Nephron (organoid): ENCODE data around the gene CDC14B.

ENCODE experiments used
- H3K27ac Mint-ChIP-seq, 3 experiments: 2 replicates each; pipeline ENCODE4 v1.8.0; 2020; ENCODE audit warnings: mixed read lengths in 3 of 3, mild to moderate bottlenecking in 2 of 3, moderate library complexity in 1 of 3
- H3K27me3 Mint-ChIP-seq: 2 replicates; pipeline ENCODE4 v1.8.0; 2021; ENCODE audit warnings: low read depth, mild to moderate bottlenecking, moderate library complexity, mixed read lengths
- H3K36me3 Mint-ChIP-seq: 2 replicates; pipeline ENCODE4 v1.8.0; 2020; ENCODE audit warnings: low read depth, mixed read lengths
- H3K4me1 Mint-ChIP-seq: 2 replicates; pipeline ENCODE4 v1.8.0; 2020; ENCODE audit warnings: mixed read lengths
- H3K4me3 Mint-ChIP-seq, 3 experiments: 2 replicates each; pipeline ENCODE4 v1.8.0; 2020; ENCODE audit warnings: mild to moderate bottlenecking in 3 of 3, mixed read lengths in 3 of 3, moderate library complexity in 2 of 3
- H3K9me3 Mint-ChIP-seq: 2 replicates; pipeline ENCODE4 v1.8.0; 2020; ENCODE audit warnings: mixed read lengths
- TF ChIP-seq, protein P1 (sequence below), 3 experiments: fragments of 200-600 bp; sonication (generic); IDR thresholded peaks; one replicate each; pipeline ENCODE4 v1.5.0; 2021; ENCODE audit warnings: antibody characterized with exemption in 3 of 3; ENCODE audit not compliant: unreplicated experiment in 3 of 3

CDC14B gene

DNA sequence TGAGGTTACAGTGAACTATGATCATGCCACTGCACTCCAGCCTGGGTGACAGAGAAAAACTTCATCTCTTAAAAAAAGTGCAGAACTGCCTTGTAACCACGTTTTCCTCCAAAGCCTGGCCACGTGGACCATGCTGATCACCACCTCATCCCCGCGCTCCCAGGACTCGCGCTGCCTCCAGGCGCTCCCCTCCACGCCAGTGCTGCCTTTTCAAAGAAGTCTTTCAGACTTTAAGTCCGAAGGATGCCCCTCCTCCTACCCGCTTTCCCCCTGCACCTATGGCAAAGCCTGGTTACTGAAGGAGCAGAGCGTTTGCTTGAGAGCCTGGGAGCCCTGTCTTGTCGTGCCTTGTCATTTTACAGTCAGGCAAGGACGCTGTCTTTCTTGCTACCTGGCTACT, 125.9 kb downstream of the CDC14B start:
- Mint-ChIP-seq H3K4me1 (peaks cover 11% of the 10 kb centered on the region), H3K27ac (peak overlapping the region in 1 of 3 experiments; percentile 64), H3K36me3 (peaks cover 26% of the 10 kb centered on the region), H3K9me3 (no peaks in the 10 kb centered on the region), H3K27me3 (peaks cover 7% of the 10 kb centered on the region), H3K4me3 (no peak overlapping the region)
- TF ChIP-seq, protein P1, sequence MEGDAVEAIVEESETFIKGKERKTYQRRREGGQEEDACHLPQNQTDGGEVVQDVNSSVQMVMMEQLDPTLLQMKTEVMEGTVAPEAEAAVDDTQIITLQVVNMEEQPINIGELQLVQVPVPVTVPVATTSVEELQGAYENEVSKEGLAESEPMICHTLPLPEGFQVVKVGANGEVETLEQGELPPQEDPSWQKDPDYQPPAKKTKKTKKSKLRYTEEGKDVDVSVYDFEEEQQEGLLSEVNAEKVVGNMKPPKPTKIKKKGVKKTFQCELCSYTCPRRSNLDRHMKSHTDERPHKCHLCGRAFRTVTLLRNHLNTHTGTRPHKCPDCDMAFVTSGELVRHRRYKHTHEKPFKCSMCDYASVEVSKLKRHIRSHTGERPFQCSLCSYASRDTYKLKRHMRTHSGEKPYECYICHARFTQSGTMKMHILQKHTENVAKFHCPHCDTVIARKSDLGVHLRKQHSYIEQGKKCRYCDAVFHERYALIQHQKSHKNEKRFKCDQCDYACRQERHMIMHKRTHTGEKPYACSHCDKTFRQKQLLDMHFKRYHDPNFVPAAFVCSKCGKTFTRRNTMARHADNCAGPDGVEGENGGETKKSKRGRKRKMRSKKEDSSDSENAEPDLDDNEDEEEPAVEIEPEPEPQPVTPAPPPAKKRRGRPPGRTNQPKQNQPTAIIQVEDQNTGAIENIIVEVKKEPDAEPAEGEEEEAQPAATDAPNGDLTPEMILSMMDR (IDR thresholded peaks at IDR 0.05; ENCODE audit: unreplicated experiment in 3 of 3) = no peak

- Mint-ChIP-seq H3K36me3 (peaks cover 31% of the 10 kb centered on the region), H3K9me3 (no peaks in the 10 kb centered on the region), H3K27me3 (peaks cover 7% of the 10 kb centered on the region), H3K4me1 (peaks cover 14% of the 10 kb centered on the region), H3K27ac (no peak overlapping the region), H3K4me3 (no peak overlapping the region)
- TF ChIP-seq, protein P1 (IDR thresholded peaks at IDR 0.05; ENCODE audit: unreplicated experiment in 3 of 3) = no peak
Measured at GRCh38 chr9:96492993-96493531, 126.6 kb downstream of the CDC14B start.

DNA sequence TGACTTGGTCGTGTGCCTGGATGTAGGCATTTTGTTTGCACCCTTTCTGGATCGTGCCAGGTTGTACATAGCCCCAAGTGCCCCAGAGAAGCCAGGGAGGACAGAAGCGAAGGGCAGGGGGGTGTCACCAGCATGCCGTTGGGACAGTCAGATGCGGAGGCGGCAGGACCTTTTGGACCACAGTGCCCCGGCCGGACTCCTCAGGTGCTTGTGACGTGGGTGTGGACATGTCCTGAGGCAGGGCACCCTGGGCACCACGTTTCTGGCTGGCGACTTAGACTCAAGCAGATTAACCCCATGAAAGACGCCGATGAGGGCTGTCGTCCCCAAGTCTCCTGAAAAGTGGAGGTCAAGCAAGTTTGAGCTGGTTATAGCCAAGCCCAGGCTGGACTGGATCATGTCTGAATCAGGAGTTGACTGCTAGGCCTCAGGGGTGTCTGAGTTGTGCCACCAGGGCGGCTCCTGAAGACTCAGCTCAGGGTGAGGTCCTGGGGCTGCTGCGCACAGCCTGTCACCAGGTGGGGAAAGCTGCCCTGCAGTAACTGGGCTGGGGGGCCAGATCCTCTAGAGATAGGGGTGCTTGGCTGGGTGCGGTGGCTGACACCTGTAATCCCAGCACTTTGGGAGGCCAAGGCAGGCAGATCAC, 127.6 kb downstream of the CDC14B start:
- peaks cover 33% of the 10 kb centered on the region for H3K36me3 Mint-ChIP-seq
- TF ChIP-seq, protein P1 (IDR thresholded peaks at IDR 0.05; ENCODE audit: unreplicated experiment in 3 of 3) = no peak
- H3K27ac Mint-ChIP-seq = peak overlapping the region in 2 of 3 experiments; percentile 43 to 62
- H3K9me3 Mint-ChIP-seq = no peaks in the 10 kb centered on the region
- H3K4me1 Mint-ChIP-seq = peaks cover 20% of the 10 kb centered on the region
- H3K27me3 Mint-ChIP-seq = peaks cover 3% of the 10 kb centered on the region
- H3K4me3 Mint-ChIP-seq = peak overlapping the region in 2 of 3 experiments; percentile 45 to 52

DNA sequence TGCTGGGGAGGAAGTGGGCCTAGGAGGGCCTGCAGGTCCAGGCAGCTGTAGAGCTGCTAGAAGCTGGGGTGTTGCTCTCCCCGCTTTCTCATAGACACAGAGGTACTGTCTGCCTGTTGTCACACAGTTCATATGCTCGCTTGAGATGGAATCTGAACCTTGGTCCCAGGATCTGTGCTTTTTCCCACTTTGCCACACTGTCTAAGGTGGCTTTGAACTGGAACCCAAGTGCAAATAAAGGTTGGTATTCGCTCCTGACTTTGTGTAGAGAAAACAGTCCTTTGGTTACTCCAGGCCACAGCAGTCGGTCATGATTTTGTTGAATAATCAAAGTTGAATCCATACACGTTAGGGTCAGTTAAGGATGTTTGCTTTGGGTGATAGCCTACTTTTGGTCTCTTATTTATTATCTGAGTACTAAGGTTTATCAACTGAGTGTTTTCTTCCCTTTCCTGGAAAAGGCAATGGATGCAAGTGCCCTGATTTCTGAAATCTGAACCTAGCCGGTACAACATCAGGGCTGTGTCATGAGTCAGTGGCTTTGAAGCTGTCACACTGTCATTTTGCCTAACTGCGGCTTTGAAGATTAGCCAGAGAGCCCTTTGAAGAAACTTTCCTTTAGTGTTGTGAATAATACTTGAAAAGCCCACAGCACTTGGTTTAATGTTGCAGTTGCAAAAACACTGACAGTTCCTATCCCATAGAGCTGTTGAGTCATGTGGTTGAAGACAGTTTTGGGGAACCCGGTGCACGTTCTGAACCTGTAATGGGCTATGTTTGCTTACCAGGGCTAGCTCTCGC, 128.4 kb downstream of the CDC14B start:
- Mint-ChIP-seq H3K36me3 (peaks cover 33% of the 10 kb centered on the region), H3K4me1 (peaks cover 27% of the 10 kb centered on the region), H3K9me3 (no peaks in the 10 kb centered on the region), H3K27ac (peak overlapping the region in 2 of 3 experiments; percentile 43 to 67), H3K27me3 (peaks cover 3% of the 10 kb centered on the region), H3K4me3 (peak overlapping the region in 2 of 3 experiments; percentile 45 to 52)
- TF ChIP-seq, protein P1 (IDR thresholded peaks at IDR 0.05; ENCODE audit: unreplicated experiment in 3 of 3) = no peak

GRCh38 chr9:96490534-96491078, 129.0 kb downstream of the CDC14B start:
- H3K9me3 Mint-ChIP-seq = no peaks in the 10 kb centered on the region
- H3K4me1 Mint-ChIP-seq = peaks cover 29% of the 10 kb centered on the region
- TF ChIP-seq, protein P1 (IDR thresholded peaks at IDR 0.05; ENCODE audit: unreplicated experiment in 3 of 3) = no peak
- H3K27me3 Mint-ChIP-seq = peaks cover 3% of the 10 kb centered on the region
- H3K36me3 Mint-ChIP-seq = peaks cover 31% of the 10 kb centered on the region
- H3K4me3 Mint-ChIP-seq = no peak overlapping the region
- peak overlapping the region in 2 of 3 experiments; percentile 11 to 67 for H3K27ac Mint-ChIP-seq
